ENCODE results near the gene LYL1.
A peak's percentile ranks its signal among the peaks of the same experiment; 100 is the strongest.
"Not testable (repeated sequence)": the region's sequence is repeated elsewhere in the genome, so short reads cannot be mapped to it uniquely, and the experiment has no call there.

The LYL1 gene

DNA sequence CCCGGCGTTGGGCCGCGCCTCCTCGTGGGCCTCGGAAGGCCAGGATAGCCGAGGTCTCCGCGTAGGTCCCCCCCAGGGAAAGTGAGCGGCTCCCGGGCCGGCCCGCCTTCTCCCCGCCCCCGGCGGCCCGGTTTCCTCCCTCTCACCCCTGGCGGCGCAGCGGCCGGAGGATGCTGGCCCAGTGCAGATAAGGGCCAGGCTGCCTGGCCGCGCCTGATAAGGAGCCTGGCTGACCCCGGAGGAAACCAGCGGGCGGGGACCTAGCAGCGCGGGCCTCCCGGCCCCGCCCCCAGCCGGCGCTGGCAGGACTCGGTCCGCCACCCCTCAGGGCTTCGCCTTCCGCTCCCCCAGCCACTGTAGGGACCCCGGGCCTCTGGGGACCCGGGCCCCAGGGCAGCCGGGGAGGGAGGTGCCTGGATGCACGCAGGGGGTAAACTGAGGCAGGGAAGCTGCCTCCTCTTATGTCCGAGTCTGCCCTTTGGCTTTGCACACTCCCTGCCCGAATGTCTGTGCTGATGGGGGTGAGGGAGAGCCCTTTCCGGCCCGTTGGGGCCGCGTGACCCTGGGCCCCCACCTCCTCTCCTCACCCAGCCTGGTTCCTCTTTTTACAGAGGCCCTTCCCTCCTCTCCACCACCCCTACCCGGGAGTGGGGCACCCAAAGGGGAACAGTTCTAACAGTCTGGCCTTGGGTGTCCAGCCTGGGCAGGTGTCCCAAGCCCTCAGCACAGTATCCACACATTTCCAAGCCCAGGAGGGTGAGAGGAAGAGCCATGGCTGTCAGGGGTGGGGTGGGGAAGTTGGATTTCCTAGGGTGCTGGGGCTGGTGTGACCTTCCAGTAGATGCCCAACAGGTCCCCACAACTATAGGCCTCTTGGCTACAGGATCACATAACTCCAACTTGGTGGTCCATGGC, at the start of gene LYL1:
TSS of gene LYL1 (minus strand) at position 193 of the 915 bp plus-strand sequence. CDS start 1,687 bp downstream, outside the sequence.
- DNase-seq (ENCODE audit: low read depth in 2 of 2), result no peak

GRCh38 chr19:13151605-13152355, 49.1 kb upstream of the LYL1 start:
- peak; percentile 94 to 95 for DNase-seq (ENCODE audit: low read depth in 2 of 2)

DNA sequence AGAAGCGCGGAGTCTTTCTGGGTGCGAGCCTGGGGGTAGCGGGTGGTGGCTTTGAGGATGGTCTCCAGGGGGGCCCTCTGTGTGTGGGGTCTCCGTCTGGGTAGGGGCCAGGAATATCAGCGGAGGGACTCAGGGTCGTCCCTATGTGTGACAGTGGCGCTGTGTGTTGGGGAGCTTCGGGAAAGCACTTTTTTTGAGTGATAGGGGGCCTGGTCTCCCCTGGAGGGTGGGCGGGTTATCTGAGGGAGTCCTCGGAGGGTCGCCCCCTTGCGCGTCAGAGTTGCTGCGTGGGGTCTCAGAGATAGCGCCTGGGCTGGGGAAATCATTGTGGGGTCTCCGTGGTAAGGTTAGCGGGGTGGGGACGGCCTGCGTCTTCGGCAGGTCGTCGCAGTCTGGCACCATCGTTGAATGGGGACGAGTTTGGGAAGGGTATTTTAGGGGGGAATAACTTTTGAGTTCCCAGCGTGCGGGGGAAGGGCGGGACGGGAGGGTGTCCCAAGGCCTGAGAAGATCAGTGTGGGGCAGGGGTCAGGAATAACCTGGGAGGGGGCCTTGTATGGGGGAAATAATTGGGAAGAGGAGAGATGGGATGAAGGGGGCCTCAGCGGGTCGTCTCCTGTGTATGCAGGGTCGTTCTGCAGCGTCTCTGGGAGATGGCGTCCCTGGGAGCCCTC, 48.4 kb upstream of the LYL1 start:
- no peak for DNase-seq (ENCODE audit: low read depth in 2 of 2)

GRCh38 chr19:13150187-13150930, 47.7 kb upstream of the LYL1 start, which contains the start of the genes IER2 and STX10:
IER2 (plus strand) TSS chr19:13150411; CDS start chr19:13153187, 2,776 bp downstream.
STX10 (minus strand) TSS chr19:13150375; CDS start chr19:13150173, 202 bp downstream.
- DNase-seq (ENCODE audit: low read depth in 2 of 2), result peak; percentile 81 to 82

- no peak for DNase-seq (ENCODE audit: low read depth in 2 of 2)
Measured at GRCh38 chr19:13149628-13150186, 47.0 kb upstream of the LYL1 start.

DNA sequence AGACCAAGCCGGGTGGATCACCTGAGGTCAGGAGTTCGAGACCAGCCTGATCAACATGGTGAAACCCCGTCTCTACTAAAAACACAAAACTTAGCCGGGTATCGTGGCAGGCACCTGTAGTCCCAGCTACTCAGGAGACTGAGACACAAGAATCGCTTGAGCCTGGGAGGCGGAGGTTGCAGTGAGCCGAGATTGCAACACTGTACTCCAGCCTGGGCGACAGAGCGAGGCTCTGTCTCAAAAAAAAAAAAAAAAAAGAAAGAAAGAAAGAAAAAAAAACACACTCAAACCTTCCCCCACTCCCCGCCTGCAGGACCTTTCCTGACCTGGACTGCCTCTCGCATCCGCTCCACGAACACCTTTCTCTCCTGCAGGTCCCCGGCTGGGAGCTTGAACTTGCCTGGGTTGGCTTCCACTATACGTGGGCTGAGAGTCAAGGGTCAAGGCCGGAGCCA, 46.5 kb upstream of the LYL1 start:
- DNase-seq (ENCODE audit: low read depth in 2 of 2), result not testable (repeated sequence)

GRCh38 chr19:13146763-13147563, 44.3 kb upstream of the LYL1 start:
- no peak for DNase-seq (ENCODE audit: low read depth in 2 of 2)

- no peak for DNase-seq (ENCODE audit: low read depth in 2 of 2)
Measured at GRCh38 chr19:13139633-13140311, 37.1 kb upstream of the LYL1 start.

DNA sequence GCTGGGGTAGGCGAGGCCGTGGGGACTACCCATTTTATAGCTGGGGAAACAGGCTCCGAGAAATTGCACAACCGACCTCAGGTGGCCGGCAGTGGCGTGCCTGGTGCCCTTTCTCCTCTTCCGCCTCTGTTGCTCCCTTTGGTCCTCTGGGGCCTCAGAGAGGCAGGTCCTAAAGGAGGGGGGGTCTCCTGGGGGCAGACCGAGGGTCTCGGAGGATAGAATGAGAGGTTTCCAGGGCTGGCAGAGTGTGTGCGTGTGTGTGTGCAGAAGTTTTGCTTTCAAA, 36.2 kb upstream of the LYL1 start:
- no peak for DNase-seq (ENCODE audit: low read depth in 2 of 2)

GRCh38 chr19:13138171-13138915, 35.7 kb upstream of the LYL1 start:
- no peak for DNase-seq (ENCODE audit: low read depth in 2 of 2)

- no peak for DNase-seq (ENCODE audit: low read depth in 2 of 2)
Measured at GRCh38 chr19:13137290-13137794, 34.7 kb upstream of the LYL1 start.

DNA sequence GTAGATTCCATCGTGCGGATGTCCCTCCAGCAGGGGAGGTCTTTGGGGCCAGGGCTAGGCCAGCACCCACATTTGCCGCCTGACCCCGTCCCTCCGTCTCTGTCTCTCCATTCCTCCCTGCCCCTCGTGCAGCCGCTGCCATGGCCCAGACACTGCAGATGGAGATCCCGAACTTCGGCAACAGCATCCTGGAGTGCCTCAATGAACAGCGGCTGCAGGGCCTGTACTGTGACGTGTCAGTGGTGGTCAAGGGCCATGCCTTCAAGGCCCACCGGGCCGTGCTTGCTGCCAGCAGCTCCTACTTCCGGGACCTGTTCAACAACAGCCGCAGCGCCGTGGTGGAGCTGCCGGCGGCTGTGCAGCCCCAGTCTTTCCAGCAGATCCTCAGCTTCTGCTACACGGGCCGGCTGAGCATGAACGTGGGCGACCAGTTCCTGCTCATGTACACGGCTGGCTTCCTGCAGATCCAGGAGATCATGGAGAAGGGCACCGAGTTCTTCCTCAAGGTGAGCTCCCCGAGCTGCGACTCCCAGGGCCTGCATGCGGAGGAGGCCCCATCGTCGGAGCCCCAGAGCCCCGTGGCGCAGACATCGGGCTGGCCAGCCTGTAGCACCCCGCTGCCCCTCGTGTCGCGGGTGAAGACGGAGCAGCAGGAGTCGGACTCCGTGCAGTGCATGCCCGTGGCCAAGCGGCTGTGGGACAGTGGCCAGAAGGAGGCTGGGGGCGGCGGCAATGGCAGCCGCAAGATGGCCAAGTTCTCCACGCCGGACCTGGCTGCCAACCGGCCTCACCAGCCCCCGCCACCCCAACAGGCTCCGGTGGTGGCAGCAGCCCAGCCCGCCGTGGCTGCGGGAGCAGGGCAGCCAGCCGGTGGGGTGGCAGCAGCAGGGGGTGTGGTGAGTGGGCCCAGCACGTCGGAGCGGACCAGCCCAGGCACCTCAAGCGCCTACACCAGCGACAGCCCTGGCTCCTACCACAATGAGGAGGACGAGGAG, 32.7 kb upstream of the LYL1 start:
- DNase-seq (ENCODE audit: low read depth in 2 of 2), result no peak

GRCh38 chr19:13134626-13135025, 32.0 kb upstream of the LYL1 start:
- DNase-seq (ENCODE audit: low read depth in 2 of 2), result no peak

- DNase-seq (ENCODE audit: low read depth in 2 of 2), result no peak
Measured at GRCh38 chr19:13133241-13133870, 30.7 kb upstream of the LYL1 start.

DNA sequence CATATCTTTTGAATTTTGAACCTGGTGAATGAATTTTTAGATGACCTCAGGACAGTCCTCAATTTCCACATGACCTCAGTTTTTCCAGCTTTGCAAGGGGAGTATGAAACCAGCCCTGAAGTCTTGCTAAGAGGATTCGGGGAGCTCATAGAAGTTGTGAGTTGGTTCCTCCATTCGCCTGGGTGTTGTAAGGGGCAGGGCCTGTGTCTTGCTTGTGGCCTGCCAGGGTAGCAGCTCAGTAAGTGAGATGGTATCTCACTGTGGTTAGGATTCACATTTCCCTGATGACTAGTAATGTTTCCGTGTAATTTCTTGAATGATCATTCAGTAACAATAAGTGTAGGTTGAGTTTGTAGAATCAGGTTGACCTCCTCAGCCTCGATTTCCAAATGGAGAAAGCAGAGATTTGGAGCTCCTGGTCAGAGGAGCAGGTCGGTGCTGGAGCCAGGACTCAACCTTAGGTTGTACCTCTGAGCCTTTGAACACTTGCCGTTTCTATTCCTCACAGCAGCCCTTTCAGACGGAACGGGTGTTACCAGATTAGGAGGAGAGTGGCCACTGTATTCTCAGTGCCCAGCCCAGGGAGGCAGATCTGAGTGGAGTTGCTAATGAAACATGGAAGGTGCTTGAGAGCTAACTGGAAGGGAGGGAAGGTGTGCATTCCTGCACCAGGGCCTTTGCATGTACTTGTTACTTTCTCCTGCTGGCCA, 30.0 kb upstream of the LYL1 start:
- no peak for DNase-seq (ENCODE audit: low read depth in 2 of 2)

- DNase-seq (ENCODE audit: low read depth in 2 of 2), result no peak
Measured at GRCh38 chr19:13130886-13131490, 28.3 kb upstream of the LYL1 start.
